HPDE6-E6E7 (cell line): ENCODE data around the gene RPL29.
"Not testable (repeated sequence)": the region's sequence is repeated elsewhere in the genome, so short reads cannot be mapped to it uniquely, and the experiment has no call there.

Experiments used
- DNase-seq: peaks from one replicate; pipeline ENCODE4 v3.0.0; 2011; ENCODE audit warnings: missing footprints; ENCODE audit errors: extremely low spot score

The RPL29 gene

DNA sequence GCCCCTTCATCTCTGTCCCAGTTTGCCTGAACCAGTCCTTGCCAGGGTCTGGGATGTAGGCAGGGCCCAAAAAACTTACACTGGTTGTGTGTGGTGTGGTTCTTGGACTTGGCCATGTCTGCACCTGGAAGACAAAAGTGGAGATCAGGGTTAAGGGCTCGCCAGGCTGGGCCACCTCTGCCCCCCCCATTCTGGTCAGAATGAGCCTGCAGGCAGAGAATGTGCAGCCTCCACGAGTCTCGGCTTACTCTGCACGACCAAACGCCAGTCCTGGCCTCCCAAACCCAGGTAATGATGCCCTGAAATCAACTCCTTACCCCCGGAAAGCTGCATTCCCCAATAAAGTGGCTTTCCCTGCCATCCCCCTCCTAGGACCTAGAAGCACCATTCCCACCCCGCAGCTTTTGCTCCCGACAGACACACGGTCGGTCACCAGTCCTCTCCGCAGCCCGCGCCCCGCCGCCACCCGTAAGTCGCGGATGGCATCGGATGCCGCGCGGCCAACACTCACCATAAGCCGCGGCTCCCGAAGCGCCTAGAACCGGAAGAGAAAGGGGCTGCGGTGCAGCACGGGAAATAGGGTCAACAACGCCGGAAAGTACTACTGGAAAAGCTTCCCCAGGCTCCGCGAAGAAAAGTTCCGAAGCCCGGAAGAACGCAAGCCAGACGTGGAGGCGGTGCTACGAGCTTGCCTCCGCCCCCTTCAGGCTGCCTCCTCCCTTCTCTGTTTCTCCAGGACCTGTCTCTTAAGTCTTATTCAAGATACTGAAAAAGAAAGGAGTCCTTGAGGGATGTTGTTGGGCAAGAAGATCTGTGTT lies at the start of gene RPL29:
Gene RPL29 (minus strand): TSS at position 550 of the 818 bp plus-strand sequence. CDS start 434 bp downstream, at position 116.
- no peak for DNase-seq

DNA sequence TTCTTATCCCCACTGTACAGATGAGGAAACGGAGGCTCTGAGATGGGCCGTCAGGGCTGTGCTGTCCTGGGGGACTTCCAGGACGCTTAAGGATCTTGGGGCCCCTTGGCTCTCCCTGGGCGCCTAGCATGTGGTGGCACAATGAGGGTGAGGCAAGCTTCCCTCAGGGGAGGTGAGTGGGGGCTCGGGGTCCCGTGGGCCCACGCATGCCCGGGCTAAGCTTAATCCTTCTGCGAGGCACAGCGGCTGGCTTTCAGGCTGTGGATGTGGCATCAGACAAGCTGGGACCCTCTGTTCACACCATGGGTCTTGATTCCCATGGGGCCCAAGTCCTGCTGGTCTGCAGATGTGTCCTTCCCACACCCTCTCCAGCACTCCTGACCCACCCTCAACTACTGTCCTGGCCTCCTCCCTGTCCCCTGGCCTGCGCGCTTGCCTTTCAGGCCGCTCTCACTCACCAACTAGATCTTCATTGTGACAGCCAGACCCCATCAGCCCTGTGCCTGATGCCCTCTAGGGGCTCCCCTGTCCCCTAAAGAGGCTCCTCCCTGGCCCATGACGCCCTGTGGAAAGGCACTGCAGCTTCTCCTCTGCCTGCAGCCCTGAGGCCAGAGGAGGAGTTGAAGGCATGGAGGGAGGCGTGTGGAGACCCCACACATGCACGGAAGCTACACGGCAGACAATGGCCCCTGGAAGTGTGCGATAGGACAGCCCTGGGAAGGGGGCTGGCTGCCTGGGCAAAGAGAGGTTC lies 49.3 kb upstream of the RPL29 start:
- DNase-seq: no peak

DNA sequence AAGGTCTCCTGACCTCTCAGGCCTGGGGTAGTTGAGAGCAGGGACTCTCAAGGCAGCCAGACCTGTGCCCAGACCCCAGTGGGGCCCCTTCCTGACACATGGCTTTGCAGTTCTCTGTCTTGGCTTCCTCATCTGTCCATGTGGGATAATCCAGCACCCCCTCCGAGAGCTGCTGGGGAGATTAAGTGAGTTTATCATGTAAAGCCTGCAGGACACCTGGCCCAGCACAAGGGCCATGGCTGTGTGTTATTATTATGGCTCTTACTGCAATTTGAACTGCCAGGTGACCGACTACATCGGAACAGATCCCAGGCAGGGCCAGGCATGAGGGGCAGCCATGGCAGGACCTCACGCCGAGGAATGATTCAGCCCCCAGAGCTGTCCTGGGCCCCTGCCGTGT lies 48.1 kb upstream of the RPL29 start:
- no peak for DNase-seq

DNA sequence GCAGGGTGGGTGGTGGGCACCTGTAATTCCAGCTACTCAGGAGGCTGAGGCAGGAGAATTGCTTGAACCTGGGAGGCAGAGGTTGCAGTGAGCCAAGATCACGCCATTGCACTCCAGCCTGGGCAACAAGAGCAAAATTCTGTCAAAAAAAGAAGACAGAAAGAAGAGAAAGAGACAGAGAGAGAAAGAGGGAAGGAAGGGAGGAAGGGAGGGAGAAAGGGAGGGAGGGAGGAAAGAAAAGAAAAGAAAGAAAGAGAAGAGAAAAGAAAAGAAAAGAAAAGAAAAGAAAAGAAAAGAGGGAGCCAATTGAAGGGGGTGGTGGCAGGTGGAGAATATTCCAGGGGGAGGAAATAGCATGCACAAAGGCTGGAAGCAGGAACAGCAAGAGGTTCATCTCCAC lies 47.3 kb upstream of the RPL29 start:
- DNase-seq: not testable (repeated sequence)

DNA sequence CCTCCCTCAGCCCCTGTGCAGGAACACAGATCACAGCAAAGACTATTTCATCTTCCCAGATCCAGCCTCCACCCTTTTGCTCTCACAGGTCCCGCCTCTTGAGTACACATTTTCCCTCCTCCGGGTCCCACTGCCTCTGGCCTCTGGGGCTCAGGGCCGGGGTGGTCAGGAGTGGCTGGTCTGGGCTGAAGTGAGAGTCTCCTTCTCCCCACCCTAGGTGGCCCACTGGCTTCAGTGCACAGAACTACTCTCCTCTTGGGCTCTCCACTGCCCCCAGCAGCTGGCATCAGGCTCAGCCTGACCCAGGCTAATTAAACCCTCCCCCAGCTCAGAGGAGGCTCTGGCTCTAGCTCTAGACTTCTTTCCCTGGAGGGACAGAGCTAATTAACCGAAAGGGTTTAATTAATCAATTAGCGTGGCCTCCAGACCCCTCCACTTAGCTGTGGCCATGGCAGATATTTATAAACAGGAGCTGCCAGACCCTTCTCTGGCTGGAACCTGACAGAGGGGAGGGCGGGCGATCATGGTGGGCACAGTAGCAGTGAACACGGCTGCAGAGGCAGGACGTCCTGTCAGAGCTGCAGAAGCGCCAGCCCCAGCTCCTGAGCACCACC lies 45.5 kb upstream of the RPL29 start:
- no peak for DNase-seq

DNA sequence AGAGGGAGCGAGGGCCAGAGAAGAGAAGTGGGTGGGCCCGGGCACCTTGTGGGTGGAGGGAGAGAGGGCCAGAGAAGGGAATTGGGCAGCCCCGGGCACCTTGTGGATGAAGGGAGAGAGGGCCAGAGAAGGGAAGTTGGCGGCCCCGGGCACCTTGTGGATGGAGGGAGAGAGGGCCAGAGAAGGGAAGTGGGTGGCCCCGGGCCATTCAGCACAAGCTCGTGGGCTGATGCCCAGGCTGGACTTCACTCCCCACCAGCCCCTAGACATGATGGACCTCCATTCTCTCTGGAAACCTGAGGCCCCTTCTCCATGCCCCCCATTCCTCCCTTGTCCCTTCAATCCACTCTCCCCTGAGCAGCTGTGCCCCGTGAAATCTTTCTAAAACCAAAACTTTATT lies 44.9 kb upstream of the RPL29 start:
- DNase-seq: no peak

DNA sequence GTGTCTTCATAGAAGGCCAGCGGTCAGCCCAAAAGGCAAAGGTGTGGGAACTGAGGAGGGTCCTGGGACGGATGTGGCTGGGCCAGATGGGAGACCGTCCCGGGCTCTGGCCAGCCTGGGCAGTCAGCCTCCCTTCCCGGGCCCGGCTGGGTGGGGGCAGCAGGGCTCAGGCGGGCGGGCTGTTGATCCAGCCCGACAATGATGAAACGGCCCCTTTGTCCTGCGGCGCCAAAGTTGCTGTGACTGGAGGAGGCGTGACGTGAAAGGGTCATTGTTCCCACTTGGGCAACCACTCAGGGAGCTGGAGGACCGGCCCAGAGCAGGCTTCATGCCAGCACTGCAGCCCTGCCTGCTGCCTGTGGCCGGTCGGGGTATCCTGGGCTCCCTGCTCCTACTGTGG lies 44.2 kb upstream of the RPL29 start:
- DNase-seq: no peak

DNA sequence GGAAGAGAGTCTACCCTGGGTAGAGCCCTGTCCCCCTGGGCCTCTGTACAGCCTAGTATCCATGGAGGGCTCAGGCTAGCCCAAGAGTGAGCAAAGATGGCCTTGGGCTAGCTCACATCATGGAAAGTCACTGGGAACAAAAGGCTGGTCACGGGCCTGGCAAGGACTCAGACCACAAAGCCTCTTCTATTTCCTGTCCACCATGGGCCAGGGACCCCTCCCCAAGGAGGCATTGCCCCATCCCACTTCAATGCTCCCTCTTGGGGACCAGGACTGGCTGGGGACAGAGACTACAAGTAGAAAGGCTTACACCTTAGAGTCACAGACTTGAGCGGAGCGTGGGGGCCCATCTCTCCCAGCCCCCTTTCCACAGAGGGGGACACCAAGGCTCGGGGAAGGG lies 43.7 kb upstream of the RPL29 start:
- no peak for DNase-seq

DNA sequence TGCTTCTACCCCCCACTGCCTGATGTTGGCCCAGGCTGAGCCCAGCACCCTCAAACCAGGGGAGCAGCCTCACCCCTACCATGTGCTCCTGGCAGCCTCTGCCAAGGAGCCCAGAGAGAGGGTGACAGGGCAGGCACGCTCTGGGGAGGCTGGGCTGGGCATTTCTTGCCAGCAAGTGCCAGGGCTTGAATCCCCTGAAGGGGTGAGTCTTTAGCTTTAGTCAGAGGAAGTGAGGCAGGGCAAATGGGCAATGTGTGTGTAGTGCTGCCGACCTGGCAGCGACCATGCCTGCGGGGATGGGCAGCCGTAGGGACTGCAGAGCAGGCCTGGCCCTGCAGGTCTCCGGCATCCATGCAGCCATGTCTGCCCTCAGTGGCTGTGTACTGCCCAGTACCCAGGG lies 42.5 kb upstream of the RPL29 start:
- no peak for DNase-seq

DNA sequence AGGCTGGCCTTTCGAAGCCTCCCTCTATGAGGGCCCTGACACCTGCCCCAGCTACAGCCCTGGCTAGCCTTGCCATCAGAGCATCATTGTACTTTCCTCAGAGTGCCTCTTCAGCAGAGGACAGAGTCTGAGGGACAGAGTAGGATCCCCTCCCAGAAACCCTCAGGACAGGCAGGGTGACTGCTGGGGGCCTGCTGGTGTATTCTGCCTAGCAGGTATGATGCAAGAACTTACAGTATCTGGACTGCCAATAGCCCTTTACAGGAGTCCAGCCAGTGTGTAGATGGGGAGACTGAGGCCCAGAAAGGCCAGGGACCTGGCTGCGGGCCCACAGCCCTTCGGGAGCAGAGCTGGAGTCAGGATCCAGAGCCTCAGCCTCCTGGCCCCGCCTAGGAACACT lies 41.6 kb upstream of the RPL29 start:
- no peak for DNase-seq

DNA sequence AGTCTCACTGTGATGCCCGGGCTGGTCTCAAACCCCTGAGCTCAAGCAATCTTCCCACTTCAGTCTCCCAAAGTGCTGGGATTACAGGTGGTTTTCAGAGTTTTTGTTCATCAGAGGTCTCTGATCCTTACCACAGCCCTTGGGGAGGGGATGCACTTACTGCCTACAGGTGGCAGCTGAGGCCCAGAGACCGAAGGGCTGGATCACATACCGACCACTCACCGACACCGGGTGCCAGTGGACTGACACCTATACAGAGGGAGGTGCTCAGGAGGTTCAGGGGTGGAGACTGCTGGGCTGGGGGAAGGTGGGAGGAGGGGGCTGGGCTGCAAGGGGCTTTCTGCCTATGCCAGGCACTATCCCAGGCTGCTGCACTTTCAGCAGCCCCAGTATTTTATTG lies 41.1 kb upstream of the RPL29 start:
- DNase-seq: no peak

DNA sequence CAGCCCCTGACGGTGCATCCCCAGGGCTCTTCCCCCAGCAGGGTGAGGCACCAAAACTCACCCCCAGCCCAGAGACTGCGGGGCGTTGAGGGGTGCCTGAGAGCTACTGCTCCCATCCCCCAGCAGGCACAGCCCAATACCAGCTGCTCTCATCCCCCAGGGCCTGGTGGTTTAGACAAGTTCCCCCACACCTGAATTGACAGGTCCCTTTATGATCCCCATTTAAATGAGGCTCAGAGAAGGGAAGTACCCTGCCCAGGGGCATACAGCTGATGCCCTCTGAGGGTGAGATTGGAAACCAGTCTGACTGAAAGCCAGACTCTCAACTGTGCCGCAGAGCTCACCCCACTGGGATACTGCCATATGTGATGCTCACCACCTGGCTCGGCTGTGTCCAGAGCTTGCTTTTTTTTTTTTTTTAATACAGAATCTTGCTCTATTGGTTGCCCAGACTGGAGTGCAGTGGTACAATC lies 40.6 kb upstream of the RPL29 start:
- no peak for DNase-seq

DNA sequence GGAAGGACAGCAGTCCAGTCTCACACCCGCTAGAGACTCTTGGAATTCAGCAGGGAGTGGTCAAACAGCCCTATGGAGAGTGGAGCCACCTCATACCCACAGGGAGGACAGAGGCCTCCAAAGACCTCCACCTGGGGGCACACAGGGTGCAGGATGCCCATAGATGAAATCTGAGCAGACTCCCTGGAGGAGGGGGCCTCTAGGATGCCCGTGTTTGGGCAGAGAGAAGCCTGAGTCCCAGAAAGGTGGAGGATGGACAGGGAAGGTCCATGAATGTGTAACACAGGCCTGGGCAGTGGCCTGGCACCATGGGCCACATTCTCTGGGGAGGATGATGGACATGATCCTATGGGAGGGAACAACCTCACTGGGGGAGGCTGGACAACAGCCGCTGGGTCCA lies 39.0 kb upstream of the RPL29 start:
- no peak for DNase-seq

DNA sequence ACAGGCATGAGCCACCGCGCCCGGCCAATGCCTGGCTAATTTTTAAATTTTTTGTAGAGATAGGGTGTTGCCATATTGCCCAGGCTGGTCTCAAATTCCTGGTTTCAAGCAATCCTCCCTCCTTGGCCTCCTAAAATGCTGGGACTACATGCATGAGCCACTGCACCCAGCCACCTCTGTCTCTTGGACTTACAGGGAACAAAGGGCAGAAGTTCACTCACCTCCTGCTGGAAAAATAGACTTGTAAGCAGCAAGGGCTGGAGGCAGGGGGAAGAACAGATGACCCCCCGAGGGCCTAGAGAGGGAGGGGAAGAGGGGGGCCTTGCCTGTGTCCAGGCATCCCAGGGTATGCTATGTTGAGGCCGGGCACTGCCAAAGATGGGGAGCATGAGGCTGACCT lies 38.5 kb upstream of the RPL29 start:
- DNase-seq: no peak

DNA sequence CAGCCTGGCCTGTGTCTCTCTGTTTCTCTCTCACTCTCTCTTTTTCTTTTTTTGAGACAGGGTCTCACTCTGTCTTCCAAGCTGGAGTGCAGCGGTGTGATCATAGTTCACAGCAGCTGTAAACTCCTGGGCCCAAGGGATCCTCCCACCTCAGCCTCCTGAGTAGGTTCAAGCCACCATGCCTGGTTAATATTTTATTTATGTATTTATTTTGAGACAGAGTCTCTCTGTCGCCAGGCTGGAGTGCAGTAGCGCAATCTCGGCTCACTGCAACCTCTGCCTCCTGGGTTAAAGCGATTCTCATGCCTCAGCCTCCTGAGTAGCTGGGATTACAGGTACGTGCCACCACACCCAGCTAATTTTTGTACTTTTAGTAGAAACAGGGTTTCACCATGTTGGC lies 38.1 kb upstream of the RPL29 start:
- not testable (repeated sequence) for DNase-seq

DNA sequence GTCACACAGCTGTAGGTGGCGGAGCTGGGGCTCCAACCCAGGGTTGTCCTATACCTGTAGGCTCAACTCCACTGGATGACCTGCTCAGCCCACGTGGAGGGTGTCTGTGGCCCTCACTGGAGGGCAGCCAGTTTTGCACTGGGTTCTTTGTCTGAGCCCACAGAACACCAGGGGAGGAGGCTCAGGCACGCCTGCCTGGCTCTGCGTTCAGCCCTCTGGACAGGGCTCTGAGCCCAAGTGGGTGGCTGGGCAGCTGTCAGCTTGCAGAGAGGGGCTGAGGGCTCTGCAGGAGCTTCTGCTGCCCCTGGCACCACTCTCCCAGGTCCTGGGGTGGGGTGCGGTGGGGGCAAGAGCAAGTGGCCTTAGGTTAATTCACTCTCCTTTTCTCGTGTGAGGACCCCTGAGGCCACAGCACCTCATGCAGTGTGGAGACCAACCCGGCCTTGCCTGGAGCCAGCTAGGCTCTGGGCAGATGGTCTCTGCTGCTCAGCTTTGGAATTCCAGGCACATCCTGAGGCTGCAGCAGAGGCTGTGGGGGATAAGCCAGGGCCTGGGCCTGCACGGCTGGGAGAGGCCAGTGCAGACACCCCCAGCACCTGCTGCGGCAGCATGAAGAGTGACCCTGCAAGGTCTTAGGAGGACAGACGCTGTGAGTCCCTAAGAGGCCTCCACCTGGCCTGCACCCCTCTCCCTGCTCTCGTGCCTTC lies 37.2 kb upstream of the RPL29 start:
- DNase-seq: no peak

DNA sequence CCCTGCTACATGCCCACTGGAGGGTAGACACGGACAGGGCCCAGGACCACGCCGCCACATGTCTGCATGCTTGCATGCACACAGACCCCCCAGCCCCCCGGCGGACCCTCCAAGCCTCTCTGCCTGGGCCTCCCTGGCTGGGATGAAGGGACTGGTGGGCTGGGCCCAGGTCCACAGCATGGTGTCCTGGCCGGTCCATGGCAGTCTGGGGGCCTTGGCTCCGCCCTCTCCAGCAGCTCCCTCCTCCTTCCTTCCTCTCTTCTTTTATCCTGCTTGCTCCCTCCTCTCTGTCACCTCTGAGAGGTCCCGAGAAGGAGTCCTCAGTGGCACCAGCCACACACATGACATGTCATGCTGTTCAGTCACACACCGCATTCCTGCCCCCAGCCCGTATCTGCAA lies 36.2 kb upstream of the RPL29 start:
- no peak for DNase-seq

DNA sequence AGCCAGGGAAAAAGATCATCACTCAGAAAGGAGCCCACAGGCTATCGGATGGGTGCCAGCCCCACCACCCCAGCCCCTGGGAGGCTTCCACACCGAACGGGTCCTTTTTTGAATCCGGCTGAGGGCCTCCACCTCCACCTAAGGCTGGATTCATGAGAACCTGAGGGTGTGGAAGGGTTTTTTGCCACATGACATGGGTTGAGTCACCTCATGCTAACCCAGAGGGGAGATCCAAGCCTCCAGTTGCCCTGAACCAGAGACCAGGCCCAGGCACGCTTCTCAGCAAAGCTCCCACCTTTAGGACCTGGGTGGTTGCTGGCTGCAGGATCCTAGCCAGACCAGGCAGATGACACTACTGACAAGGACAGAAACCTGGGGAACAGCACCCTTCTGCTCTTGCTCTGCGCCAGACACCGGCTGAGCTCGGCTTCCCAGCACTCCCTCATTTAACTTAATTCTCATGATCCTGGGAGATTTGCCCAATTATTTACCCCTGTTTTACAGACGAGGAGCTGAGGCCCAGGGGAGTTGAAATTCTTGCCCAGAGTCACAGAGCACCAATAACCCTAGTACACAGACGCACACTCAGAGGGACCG lies 35.1 kb upstream of the RPL29 start:
- DNase-seq: no peak

DNA sequence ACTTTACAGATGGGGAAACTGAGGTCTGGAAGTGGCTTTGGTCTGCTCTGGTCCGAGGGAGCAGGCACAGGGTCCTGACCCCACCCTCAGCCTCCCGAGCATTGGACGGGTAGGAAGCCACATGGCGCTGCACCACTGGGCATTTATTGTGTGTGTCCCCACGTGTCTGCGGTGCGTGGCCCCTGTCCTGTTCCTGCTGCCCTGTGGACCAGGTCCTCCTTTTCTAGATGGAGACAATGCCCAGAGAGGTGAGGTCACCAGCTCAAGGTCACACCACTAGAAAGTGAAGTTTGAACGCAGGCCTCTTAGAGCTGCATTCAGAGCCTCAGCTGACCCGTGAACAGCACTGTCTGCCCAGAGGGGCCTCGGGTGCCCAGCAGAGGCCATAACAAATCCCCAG lies 33.8 kb upstream of the RPL29 start:
- DNase-seq: no peak

DNA sequence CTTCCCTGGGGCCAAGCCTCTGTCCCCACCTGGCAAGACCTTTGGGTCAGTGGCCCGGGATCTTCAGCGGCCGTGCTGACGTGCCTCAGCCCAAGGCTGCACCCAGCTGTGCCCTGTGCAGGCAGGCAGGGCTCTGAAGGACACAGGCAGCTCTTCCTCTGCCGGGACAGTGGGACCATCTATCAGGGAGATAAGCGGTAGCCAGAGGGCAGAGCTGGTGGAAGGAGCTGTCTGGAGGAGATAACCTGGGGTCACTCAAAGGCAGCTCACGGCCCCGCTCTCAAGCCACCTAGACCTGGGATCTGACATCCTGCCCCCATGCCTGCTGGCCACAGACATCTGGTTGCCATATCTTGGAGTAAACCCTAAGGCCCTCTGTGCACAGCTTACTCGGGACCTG lies 33.4 kb upstream of the RPL29 start:
- DNase-seq: no peak

DNA sequence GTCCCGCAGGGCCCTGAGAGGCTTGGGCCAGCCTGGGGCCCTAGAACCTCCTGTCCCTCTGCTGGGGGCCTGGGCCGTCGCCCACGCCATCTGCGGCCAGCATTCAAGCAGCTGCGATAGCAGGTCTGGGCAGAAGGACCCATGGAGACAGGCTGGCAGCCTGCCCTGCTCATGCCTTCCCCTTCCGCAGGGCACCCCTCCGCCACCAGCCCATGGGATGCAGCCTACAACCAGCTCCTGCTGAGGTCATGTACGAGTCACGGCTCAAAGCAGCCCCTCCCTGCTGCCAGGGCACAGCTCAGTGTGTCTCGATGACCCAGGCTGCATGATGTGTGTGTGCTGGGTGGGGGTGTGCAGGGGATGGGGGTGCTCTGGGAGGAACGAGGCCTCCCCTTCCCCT lies 32.9 kb upstream of the RPL29 start:
- DNase-seq: no peak

DNA sequence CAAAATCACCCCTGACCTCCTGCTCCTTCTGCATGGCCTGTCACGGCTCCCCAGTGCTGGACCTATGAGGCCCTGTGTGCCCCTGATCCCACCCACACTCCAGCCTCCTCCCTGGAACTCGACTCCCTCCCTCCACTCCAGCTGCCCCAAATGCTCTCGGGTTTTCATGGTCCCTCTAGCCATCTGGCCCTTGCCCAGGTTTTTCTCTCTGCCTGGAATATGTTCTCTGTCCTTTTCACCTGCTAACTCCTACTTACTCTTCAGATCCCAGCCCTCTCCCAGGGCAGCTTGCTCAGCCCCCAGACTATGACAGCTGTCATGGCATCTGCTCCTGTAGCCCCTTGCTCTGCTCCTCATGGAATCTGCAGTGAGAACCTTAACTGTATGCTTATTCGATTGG lies 30.3 kb upstream of the RPL29 start:
- no peak for DNase-seq
